NCI-H2081 treated with DMSO at 0.1 percent for 48 hours (cell line): ENCODE data around the gene LRBA.
"Not testable (repeated sequence)": the region's sequence is repeated elsewhere in the genome, so short reads cannot be mapped to it uniquely, and the experiment has no call there.

ENCODE experiments used
- DNase-seq: peaks from one replicate; lab custom pipeline; 2025; lab: John Stamatoyannopoulos, UW

Gene LRBA

GRCh38 chr4:150799207-150799606, 215.9 kb downstream of the LRBA start:
- no peak for DNase-seq

- DNase-seq = no peak
Observed at GRCh38 chr4:150794706-150795105, 220.4 kb downstream of the LRBA start.

GRCh38 chr4:150789864-150790263, 225.2 kb downstream of the LRBA start:
- DNase-seq = no peak

- no peak for DNase-seq
Observed at GRCh38 chr4:150784939-150785338, 230.1 kb downstream of the LRBA start.

GRCh38 chr4:150784305-150784704, 230.8 kb downstream of the LRBA start:
- DNase-seq = no peak

- DNase-seq = no peak
Observed at GRCh38 chr4:150782921-150783320, 232.2 kb downstream of the LRBA start.

- no peak for DNase-seq
Observed at GRCh38 chr4:150782311-150782710, 232.8 kb downstream of the LRBA start.

- DNase-seq = no peak
Observed at GRCh38 chr4:150781191-150781590, 233.9 kb downstream of the LRBA start.

GRCh38 chr4:150779707-150780106, 235.4 kb downstream of the LRBA start:
- no peak for DNase-seq

GRCh38 chr4:150773729-150774449, 241.2 kb downstream of the LRBA start:
- DNase-seq = no peak

GRCh38 chr4:150773032-150773431, 242.1 kb downstream of the LRBA start:
- DNase-seq = no peak

GRCh38 chr4:150771382-150771781, 243.7 kb downstream of the LRBA start:
- DNase-seq = no peak

GRCh38 chr4:150769845-150770244, 245.2 kb downstream of the LRBA start:
- DNase-seq = no peak

- no peak for DNase-seq
Observed at GRCh38 chr4:150769248-150769647, 245.8 kb downstream of the LRBA start.

- DNase-seq = no peak
Observed at GRCh38 chr4:150768497-150768896, 246.6 kb downstream of the LRBA start.

GRCh38 chr4:150765216-150765615, 249.9 kb downstream of the LRBA start:
- no peak for DNase-seq

GRCh38 chr4:150751648-150752047, 263.4 kb downstream of the LRBA start:
- no peak for DNase-seq

- DNase-seq = no peak
Observed at GRCh38 chr4:150750824-150751223, 264.3 kb downstream of the LRBA start.

GRCh38 chr4:150746156-150746555, 268.9 kb downstream of the LRBA start:
- DNase-seq = no peak

GRCh38 chr4:150744570-150744969, 270.5 kb downstream of the LRBA start:
- DNase-seq = no peak

- no peak for DNase-seq
Observed at GRCh38 chr4:150743564-150744342, 271.3 kb downstream of the LRBA start.

- not testable (repeated sequence) for DNase-seq
Observed at GRCh38 chr4:150742930-150743329, 272.2 kb downstream of the LRBA start.

- no peak for DNase-seq
Observed at GRCh38 chr4:150739591-150739990, 275.5 kb downstream of the LRBA start.
